GM12878 (cell line): ENCODE measurements around the gene FTO. TPM values are rescaled to one million over a fixed set of nuclear protein-coding genes. Genes with fewer than 3 reads are reported as not detected.

Experiments used
- ATAC-seq: fragments of 200-7000 bp; cut with Tn5 transposase; 3 replicates; pipeline ENCODE4 v1.9.1; 2020; ENCODE audit warnings: mild to moderate bottlenecking, moderate library complexity
- BruUV-seq: library from RNA; stranded (reverse); fragments of 400-500 nt; replicated peaks from 2 replicates; lab custom pipeline; 2021; lab: Mats Ljungman, UMichigan
- CTCF ChIA-PET: fragments of 300-600 bp; sonication (Branson Sonifier 250); formaldehyde crosslinking; extraction: SDS; loops from one replicate; lab custom pipeline; 2021; ENCODE audit warnings: inconsistent platforms; lab: Yijun Ruan, JAX
- POLR2A ChIA-PET: fragments of 350-600 bp; formaldehyde crosslinking; extraction: SDS; loops from one replicate; lab custom pipeline; 2021; ENCODE audit warnings: inconsistent platforms; lab: Charles Lee
- RAD21 ChIA-PET: fragments of 300-600 bp; sonication (Branson Sonifier 250); formaldehyde crosslinking; loops from one replicate; lab custom pipeline; 2023; ENCODE audit warnings: antibody characterized with exemption; ENCODE audit not compliant: unreplicated experiment; lab: Charles Lee
- SMC1A ChIA-PET: fragments of 300-600 bp; sonication (Branson Sonifier 250); formaldehyde crosslinking; loops from one replicate; lab custom pipeline; 2023; ENCODE audit not compliant: unreplicated experiment, uncharacterized antibody; lab: Charles Lee
- DNase-seq: peaks from one replicate; pipeline ENCODE4 v3.0.0-alpha.2; 2011; ENCODE audit warnings: low read depth, low spot score
- FAIRE-seq: peaks from 3 replicates; lab custom pipeline; 2011; peaks lifted over from hg19 to GRCh38; lab: Jason Lieb, UNC
- H2AFZ ChIP-seq: 2 replicates; pipeline ENCODE4 v1.6.0; 2011; ENCODE audit warnings: low read depth, low read length, control low read depth; ENCODE audit not compliant: control insufficient read depth
- H3K27ac ChIP-seq: 2 replicates; pipeline ENCODE4 v1.5.1; 2011; ENCODE audit warnings: control low read depth; ENCODE audit not compliant: control insufficient read depth, insufficient read depth
- H3K27me3 ChIP-seq, 2 experiments: replicated peaks in 1 of 2; 2 replicates each; pipeline versions ENCODE4 v1.6.0 to v1.6.1; 2011; ENCODE audit warnings: low read length in 1 of 2; ENCODE audit not compliant: control insufficient read depth in 2 of 2, insufficient read depth in 2 of 2
- H3K36me3 ChIP-seq, 2 experiments: 2 replicates each; pipeline ENCODE4 v1.5.1; 2011; ENCODE audit warnings: low read length in 1 of 2; ENCODE audit not compliant: control insufficient read depth in 2 of 2, insufficient read depth in 2 of 2
- H3K4me1 ChIP-seq: 2 replicates; pipeline ENCODE4 v1.6.1; 2011; ENCODE audit warnings: mild to moderate bottlenecking, low read length, moderate library complexity, mixed read lengths; ENCODE audit not compliant: control insufficient read depth, insufficient read depth
- H3K4me2 ChIP-seq: 2 replicates; pipeline ENCODE4 v1.6.0; 2011; ENCODE audit warnings: control low read depth; ENCODE audit not compliant: control insufficient read depth, insufficient read depth
- H3K4me3 ChIP-seq: fragments of 200-600 bp; sonication (generic); 2 replicates; pipeline ENCODE4 v1.5.1; 2016
- H3K79me2 ChIP-seq: 2 replicates; pipeline ENCODE4 v1.6.0; 2011; ENCODE audit warnings: low read length; ENCODE audit not compliant: control insufficient read depth, insufficient read depth
- H3K9ac ChIP-seq: 2 replicates; pipeline ENCODE4 v1.8.0; 2011; ENCODE audit warnings: low read length, control low read depth, mixed read lengths; ENCODE audit not compliant: control insufficient read depth, insufficient read depth
- H3K9me3 ChIP-seq: replicated peaks from 3 replicates; pipeline ENCODE4 v1.5.1; 2011; ENCODE audit warnings: mild to moderate bottlenecking, low read length; ENCODE audit not compliant: control insufficient read depth, insufficient read depth
- H4K20me1 ChIP-seq: 2 replicates; pipeline ENCODE4 v1.6.0; 2011; ENCODE audit not compliant: control insufficient read depth, insufficient read depth
- BRCA1 ChIP-seq: IDR thresholded peaks from 2 replicates; pipeline ENCODE4 v1.6.1; 2011; ENCODE audit warnings: low read depth, low read length, improper control_type of control experiment
- KAT2A ChIP-seq: conservative IDR thresholded peaks from 2 replicates; pipeline ENCODE4 v1.6.1; 2011; ENCODE audit warnings: low read depth, low read length; ENCODE audit not compliant: control insufficient read depth
- MEF2B ChIP-seq: fragments of 450-650 bp; IDR thresholded peaks from 2 replicates; pipeline ENCODE4 v1.6.1; 2018; ENCODE audit warnings: mild to moderate bottlenecking, moderate library complexity; ENCODE audit not compliant: partially characterized antibody, poor library complexity, severe bottlenecking
- NFXL1 ChIP-seq: fragments of 450-650 bp; IDR thresholded peaks from 2 replicates; pipeline ENCODE4 v1.6.1; 2017; ENCODE audit warnings: antibody characterized with exemption, mild to moderate bottlenecking, borderline replicate concordance
- RUNX3 ChIP-seq: IDR thresholded peaks from 2 replicates; pipeline ENCODE4 v1.6.1; 2012; ENCODE audit warnings: low read length, inconsistent platforms
- TAF1 ChIP-seq: IDR thresholded peaks from 2 replicates; pipeline ENCODE4 v1.6.1; 2011; ENCODE audit warnings: mild to moderate bottlenecking, low read depth, low read length, borderline replicate concordance
- TCF7 ChIP-seq: IDR thresholded peaks from 2 replicates; pipeline ENCODE4 v1.6.1; 2014; ENCODE audit warnings: antibody characterized with exemption, borderline replicate concordance
- WGBS: methylation state at CpG from one replicate; pipeline ENCODE4 v1.1.6; 2016; ENCODE audit warnings: low lambda C conversion rate; ENCODE audit not compliant: insufficient replicate concordance, insufficient coverage; ENCODE audit errors: missing lambda C conversion rate; 5-methylcytosine and 5-hydroxymethylcytosine counted together
- in situ Hi-C: fragments of 300-500 bp; cut with MboI; formaldehyde crosslinking; loops from 9 replicates; pipeline ENCODE4 v1.14.3; 2018; ENCODE audit warnings: mixed read lengths
- intact Hi-C: fragments of 100-400 bp; cut with micrococcal nuclease; formaldehyde crosslinking; loops from one replicate; pipeline ENCODE4 v1.14.2; 2022; ENCODE audit not compliant: unreplicated experiment
- polyA plus RNA-seq, 11 experiments: library from polyadenylated mRNA; depleted of rRNA in 4 of 11; unstranded in 6 of 11; stranded (reverse) in 5 of 11; fragments of >200 nt; fragmentation: Nextera tagmentation in 4 of 11; fragmentation: Illumina TruSeq in 1 of 11; extraction: Ambion mirVana in 4 of 11; extraction: Trizol in 1 of 11; gene quantifications; 1 replicate in 1 of 11; 2 replicates in 10 of 11; pipeline versions ENCODE4 v1.2.1 to v1.2.3, GENCODE V29; 2011 to 2016; ENCODE audit warnings: inconsistent platforms in 2 of 11, missing spikeins in 2 of 11, low read depth in 1 of 11
- total RNA-seq, 4 experiments: library from RNA; depleted of rRNA in 3 of 4; stranded (reverse); fragments of >200 nt in 3 of 4; fragmentation: Illumina TruSeq in 1 of 4; extraction: Trizol in 1 of 4; gene quantifications; 2 replicates each; pipeline versions ENCODE4 v1.2.1 to v1.2.3, GENCODE V29; 2013 to 2021
- TF ChIP-seq, protein P1 (sequence below): fragments of 450-650 bp; IDR thresholded peaks from 2 replicates; pipeline ENCODE4 v1.6.1; 2014; ENCODE audit warnings: mild to moderate bottlenecking
- TF ChIP-seq, protein P2 (sequence below): fragments of 450-650 bp; IDR thresholded peaks from 2 replicates; pipeline ENCODE4 v1.6.1; 2016; ENCODE audit warnings: mild to moderate bottlenecking

FTO gene
- total and polyA plus RNA-seq, 10 of the 15 experiments (the other 5 are each of a cell fraction or from before 2014, with no cell fraction given) = 20.1 to 55.0 (median 47.0) TPM

DNA sequence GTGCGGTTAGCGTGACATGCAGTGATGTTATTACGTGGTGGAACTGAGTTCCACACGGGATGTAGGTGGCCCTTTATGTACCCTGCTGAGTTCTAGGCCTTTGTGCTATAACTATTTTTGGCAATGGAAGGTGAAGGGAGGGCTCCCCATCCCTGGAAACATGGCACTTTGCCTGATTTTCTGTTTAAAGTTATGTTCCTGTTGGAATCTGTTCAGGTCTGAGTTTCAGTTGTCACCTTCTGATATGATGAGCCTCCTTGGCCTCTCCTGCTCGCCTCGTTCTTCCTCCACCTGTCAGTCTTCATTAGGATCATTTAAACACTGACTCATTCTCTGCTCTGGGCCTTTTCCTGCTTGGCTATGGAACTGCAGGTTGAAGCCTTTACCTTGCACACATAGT, 200.6 kb downstream of the FTO start:
- no peak overlapping the region for H3K4me2 ChIP-seq
- SMC1A ChIA-PET = no interaction called here

DNA sequence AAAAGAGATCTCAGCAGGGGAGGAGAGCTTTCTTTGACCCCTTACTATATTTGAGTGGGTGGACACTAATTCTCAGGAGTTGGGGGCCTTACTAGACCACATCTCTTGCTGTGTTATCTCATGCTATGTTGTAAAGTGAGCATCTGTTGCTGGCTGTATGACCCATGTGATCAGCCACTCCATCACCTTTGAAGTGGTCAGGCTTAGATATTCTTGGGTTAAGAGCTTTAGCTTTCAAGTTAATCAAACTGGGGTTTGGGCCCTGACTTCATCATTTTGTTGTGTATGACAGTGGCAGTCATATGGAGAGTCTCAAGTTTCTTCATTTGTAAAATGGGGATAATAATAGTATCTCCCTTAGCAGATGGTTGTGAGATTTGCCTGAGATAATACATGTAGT, 201.1 kb downstream of the FTO start:
- no peaks in the 10 kb centered on the region for H3K79me2 ChIP-seq
- no peak overlapping the region for H3K4me2 ChIP-seq
- ChIA-PET RAD21 (no interaction called here), SMC1A (no interaction called here), POLR2A (no interaction called here), CTCF (interaction anchor here (0.6 kb wide), 1 partner anchor 163 kb away, joined by 3 read pairs; no protein-coding TSS in a partner anchor)
- no peaks in the 10 kb centered on the region for H3K4me1 ChIP-seq
- H3K9me3 ChIP-seq = no peaks in the 10 kb centered on the region
- no peak for DNase-seq
- H3K27ac ChIP-seq = no peak overlapping the region
- no peak overlapping the region for H2AFZ ChIP-seq
- in situ Hi-C loops = no loop called here
- FAIRE-seq = no peak
- intact Hi-C loops = no loop called here
- H3K4me3 ChIP-seq = no peak overlapping the region
- no peaks in the 10 kb centered on the region for H4K20me1 ChIP-seq
- ATAC-seq = no peak; the same call in 2 of the 3 replicates
- no peaks in the 10 kb centered on the region for H3K27me3 ChIP-seq
- no TSS peak for BruUV-seq
- H3K9ac ChIP-seq = no peak overlapping the region
- no peak for TF ChIP-seq BRCA1
- TF ChIP-seq, protein P1, sequence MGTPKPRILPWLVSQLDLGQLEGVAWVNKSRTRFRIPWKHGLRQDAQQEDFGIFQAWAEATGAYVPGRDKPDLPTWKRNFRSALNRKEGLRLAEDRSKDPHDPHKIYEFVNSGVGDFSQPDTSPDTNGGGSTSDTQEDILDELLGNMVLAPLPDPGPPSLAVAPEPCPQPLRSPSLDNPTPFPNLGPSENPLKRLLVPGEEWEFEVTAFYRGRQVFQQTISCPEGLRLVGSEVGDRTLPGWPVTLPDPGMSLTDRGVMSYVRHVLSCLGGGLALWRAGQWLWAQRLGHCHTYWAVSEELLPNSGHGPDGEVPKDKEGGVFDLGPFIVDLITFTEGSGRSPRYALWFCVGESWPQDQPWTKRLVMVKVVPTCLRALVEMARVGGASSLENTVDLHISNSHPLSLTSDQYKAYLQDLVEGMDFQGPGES = no peak
- TF ChIP-seq RUNX3 = peak; percentile 11; the same call in 1 of the 2 replicates
- TF ChIP-seq TCF7 = peak; percentile 45; the same call in 1 of the 2 replicates
- no peak for TF ChIP-seq TAF1
- H3K36me3 ChIP-seq = no peaks in the 10 kb centered on the region

More for the DNA sequence above, 200.6 kb downstream of the FTO start:
- no peak for FAIRE-seq
- no peak for DNase-seq
- intact Hi-C loops = no loop called here
- Histone ChIP-seq H3K79me2 (no peaks in the 10 kb centered on the region), H2AFZ (no peak overlapping the region), H3K27me3 (no peaks in the 10 kb centered on the region), H3K9me3 (no peaks in the 10 kb centered on the region), H3K4me1 (no peaks in the 10 kb centered on the region), H3K4me3 (no peak overlapping the region), H3K27ac (no peak overlapping the region), H3K36me3 (no peaks in the 10 kb centered on the region), H3K9ac (no peak overlapping the region), H4K20me1 (no peaks in the 10 kb centered on the region)
- RAD21 ChIA-PET = no interaction called here
- in situ Hi-C loops = no loop called here
- CTCF ChIA-PET = interaction anchor here (0.6 kb wide), 1 partner anchor 162 kb away, joined by 3 read pairs; no protein-coding TSS in a partner anchor
- no TSS peak for BruUV-seq
- 100% methylated on average over 6 of the region's 6 CpGs for WGBS
- POLR2A ChIA-PET = no interaction called here
- TF ChIP-seq, protein P2, sequence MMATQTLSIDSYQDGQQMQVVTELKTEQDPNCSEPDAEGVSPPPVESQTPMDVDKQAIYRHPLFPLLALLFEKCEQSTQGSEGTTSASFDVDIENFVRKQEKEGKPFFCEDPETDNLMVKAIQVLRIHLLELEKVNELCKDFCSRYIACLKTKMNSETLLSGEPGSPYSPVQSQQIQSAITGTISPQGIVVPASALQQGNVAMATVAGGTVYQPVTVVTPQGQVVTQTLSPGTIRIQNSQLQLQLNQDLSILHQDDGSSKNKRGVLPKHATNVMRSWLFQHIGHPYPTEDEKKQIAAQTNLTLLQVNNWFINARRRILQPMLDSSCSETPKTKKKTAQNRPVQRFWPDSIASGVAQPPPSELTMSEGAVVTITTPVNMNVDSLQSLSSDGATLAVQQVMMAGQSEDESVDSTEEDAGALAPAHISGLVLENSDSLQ = no peak
- no peak for TF ChIP-seq MEF2B
- no peak for TF ChIP-seq KAT2A
- no peak for TF ChIP-seq NFXL1
- ATAC-seq = no peak
